Measurements from ENCODE around the gene OSTM1.
"Not testable (repeated sequence)": the region's sequence is repeated elsewhere in the genome, so short reads cannot be mapped to it uniquely, and the experiment has no call there.

The OSTM1 gene

GRCh38 chr6:108016283-108016682 is 58.3 kb downstream of the OSTM1 start:
- not testable (repeated sequence) for DNase-seq (ENCODE audit: low spot score)

GRCh38 chr6:108013787-108014439 is 60.6 kb downstream of the OSTM1 start:
- DNase-seq (ENCODE audit: low spot score), result no peak

- DNase-seq (ENCODE audit: low spot score), result no peak
Observed at GRCh38 chr6:108009894-108010293, 64.6 kb downstream of the OSTM1 start.

- not testable (repeated sequence) for DNase-seq (ENCODE audit: low spot score)
Observed at GRCh38 chr6:108009258-108009657, 65.3 kb downstream of the OSTM1 start.

GRCh38 chr6:108008363-108008762 is 66.2 kb downstream of the OSTM1 start:
- DNase-seq (ENCODE audit: low spot score), result no peak

GRCh38 chr6:108005961-108006360 is 68.6 kb downstream of the OSTM1 start:
- DNase-seq (ENCODE audit: low spot score), result no peak

GRCh38 chr6:108004861-108005260 is 69.7 kb downstream of the OSTM1 start:
- no peak for DNase-seq (ENCODE audit: low spot score)

GRCh38 chr6:108002365-108003221 is 71.9 kb downstream of the OSTM1 start:
- peak; percentile 74 for DNase-seq (ENCODE audit: low spot score)

- no peak for DNase-seq (ENCODE audit: low spot score)
Observed at GRCh38 chr6:108001696-108002231, 72.8 kb downstream of the OSTM1 start.

GRCh38 chr6:108000259-108000658 is 74.3 kb downstream of the OSTM1 start:
- not testable (repeated sequence) for DNase-seq (ENCODE audit: low spot score)

GRCh38 chr6:107999341-107999740 is 75.2 kb downstream of the OSTM1 start:
- DNase-seq (ENCODE audit: low spot score), result no peak

- no peak for DNase-seq (ENCODE audit: low spot score)
Observed at GRCh38 chr6:107991772-107992550, 82.6 kb downstream of the OSTM1 start.

Measured in D341Med (cell line).